ENCODE measurements around the gene COPS6.

The COPS6 gene

GRCh38 chr7:100081535-100082102, 7.2 kb upstream of the COPS6 start, which contains the start of gene ZNF3:
TSS of gene ZNF3 (minus strand) at chr7:100081723. CDS start at chr7:100077357, 4,366 bp downstream.
- Histone ChIP-seq H3K9ac (ENCODE audit: low read depth, low read length) (peak within 1 kb of the TSS; percentile 80), H3K27me3 (ENCODE audit: control insufficient read depth, insufficient read depth, low read length) (no peaks in the 10 kb centered on the region), H3K4me1 (ENCODE audit: control insufficient read depth, insufficient read depth, low read length) (peaks cover 6% of the 10 kb centered on the region), H3K36me3 (ENCODE audit: control insufficient read depth, insufficient read depth, low read length) (peaks cover 19% of the 10 kb centered on the region), H3K4me3 (ENCODE audit: low read depth, low read length) (peak within 1 kb of the TSS; percentile 67), H3K9me3 (ENCODE audit: control insufficient read depth, insufficient read depth, low read length) (no peaks in the 10 kb centered on the region)

- H3K9ac ChIP-seq (ENCODE audit: low read depth, low read length) = no peak overlapping the region
- peak overlapping the region; percentile 61 for H3K4me3 ChIP-seq (ENCODE audit: low read depth, low read length)
- H3K36me3 ChIP-seq (ENCODE audit: control insufficient read depth, insufficient read depth, low read length) = peaks cover 11% of the 10 kb centered on the region
- H3K4me1 ChIP-seq (ENCODE audit: control insufficient read depth, insufficient read depth, low read length) = peaks cover 6% of the 10 kb centered on the region
- no peaks in the 10 kb centered on the region for H3K9me3 ChIP-seq (ENCODE audit: control insufficient read depth, insufficient read depth, low read length)
- H3K27me3 ChIP-seq (ENCODE audit: control insufficient read depth, insufficient read depth, low read length) = no peaks in the 10 kb centered on the region
Observed at GRCh38 chr7:100082978-100083377, 5.8 kb upstream of the COPS6 start.

- peaks cover 3% of the 10 kb centered on the region for H3K36me3 ChIP-seq (ENCODE audit: control insufficient read depth, insufficient read depth, low read length)
- H3K4me1 ChIP-seq (ENCODE audit: control insufficient read depth, insufficient read depth, low read length) = peaks cover 9% of the 10 kb centered on the region
- H3K27me3 ChIP-seq (ENCODE audit: control insufficient read depth, insufficient read depth, low read length) = no peaks in the 10 kb centered on the region
- no peak overlapping the region for H3K4me3 ChIP-seq (ENCODE audit: low read depth, low read length)
- no peak overlapping the region for H3K9ac ChIP-seq (ENCODE audit: low read depth, low read length)
- H3K9me3 ChIP-seq (ENCODE audit: control insufficient read depth, insufficient read depth, low read length) = no peaks in the 10 kb centered on the region
Observed at GRCh38 chr7:100085515-100085914, 3.3 kb upstream of the COPS6 start.

GRCh38 chr7:100087055-100087750, 1.6 kb upstream of the COPS6 start:
- no peaks in the 10 kb centered on the region for H3K27me3 ChIP-seq (ENCODE audit: control insufficient read depth, insufficient read depth, low read length)
- H3K9me3 ChIP-seq (ENCODE audit: control insufficient read depth, insufficient read depth, low read length) = no peaks in the 10 kb centered on the region
- H3K4me1 ChIP-seq (ENCODE audit: control insufficient read depth, insufficient read depth, low read length) = peaks cover 9% of the 10 kb centered on the region
- H3K9ac ChIP-seq (ENCODE audit: low read depth, low read length) = no peak overlapping the region
- H3K36me3 ChIP-seq (ENCODE audit: control insufficient read depth, insufficient read depth, low read length) = peaks cover 19% of the 10 kb centered on the region
- no peak overlapping the region for H3K4me3 ChIP-seq (ENCODE audit: low read depth, low read length)

GRCh38 chr7:100088095-100088620, 611 bp upstream of the COPS6 start:
- no peaks in the 10 kb centered on the region for H3K27me3 ChIP-seq (ENCODE audit: control insufficient read depth, insufficient read depth, low read length)
- H3K36me3 ChIP-seq (ENCODE audit: control insufficient read depth, insufficient read depth, low read length) = peaks cover 26% of the 10 kb centered on the region
- peak overlapping the region; percentile 93 for H3K9ac ChIP-seq (ENCODE audit: low read depth, low read length)
- H3K4me3 ChIP-seq (ENCODE audit: low read depth, low read length) = peak overlapping the region; percentile 71
- H3K4me1 ChIP-seq (ENCODE audit: control insufficient read depth, insufficient read depth, low read length) = peaks cover 3% of the 10 kb centered on the region
- H3K9me3 ChIP-seq (ENCODE audit: control insufficient read depth, insufficient read depth, low read length) = no peaks in the 10 kb centered on the region

GRCh38 chr7:100089458-100090196, 858 bp downstream of the COPS6 start:
- H3K36me3 ChIP-seq (ENCODE audit: control insufficient read depth, insufficient read depth, low read length) = peaks cover 38% of the 10 kb centered on the region
- H3K9me3 ChIP-seq (ENCODE audit: control insufficient read depth, insufficient read depth, low read length) = no peaks in the 10 kb centered on the region
- H3K9ac ChIP-seq (ENCODE audit: low read depth, low read length) = peak overlapping the region; percentile 93
- H3K27me3 ChIP-seq (ENCODE audit: control insufficient read depth, insufficient read depth, low read length) = no peaks in the 10 kb centered on the region
- H3K4me3 ChIP-seq (ENCODE audit: low read depth, low read length) = peak overlapping the region; percentile 94
- H3K4me1 ChIP-seq (ENCODE audit: control insufficient read depth, insufficient read depth, low read length) = peaks cover 3% of the 10 kb centered on the region

GRCh38 chr7:100090527-100091410, 2.0 kb downstream of the COPS6 start:
- Histone ChIP-seq H3K4me3 (ENCODE audit: low read depth, low read length) (no peak overlapping the region), H3K4me1 (ENCODE audit: control insufficient read depth, insufficient read depth, low read length) (peaks cover 3% of the 10 kb centered on the region), H3K9me3 (ENCODE audit: control insufficient read depth, insufficient read depth, low read length) (no peaks in the 10 kb centered on the region), H3K9ac (ENCODE audit: low read depth, low read length) (no peak overlapping the region), H3K27me3 (ENCODE audit: control insufficient read depth, insufficient read depth, low read length) (no peaks in the 10 kb centered on the region), H3K36me3 (ENCODE audit: control insufficient read depth, insufficient read depth, low read length) (peaks cover 50% of the 10 kb centered on the region)

- no peaks in the 10 kb centered on the region for H3K9me3 ChIP-seq (ENCODE audit: control insufficient read depth, insufficient read depth, low read length)
- no peak overlapping the region for H3K9ac ChIP-seq (ENCODE audit: low read depth, low read length)
Observed at GRCh38 chr7:100091411-100092181, 2.8 kb downstream of the COPS6 start.

GRCh38 chr7:100093054-100093453, 4.3 kb downstream of the COPS6 start:
- no peak overlapping the region for H3K4me3 ChIP-seq (ENCODE audit: low read depth, low read length)
- H3K9me3 ChIP-seq (ENCODE audit: control insufficient read depth, insufficient read depth, low read length) = no peaks in the 10 kb centered on the region
- peaks cover 3% of the 10 kb centered on the region for H3K4me1 ChIP-seq (ENCODE audit: control insufficient read depth, insufficient read depth, low read length)
- H3K27me3 ChIP-seq (ENCODE audit: control insufficient read depth, insufficient read depth, low read length) = no peaks in the 10 kb centered on the region
- no peak overlapping the region for H3K9ac ChIP-seq (ENCODE audit: low read depth, low read length)
- H3K36me3 ChIP-seq (ENCODE audit: control insufficient read depth, insufficient read depth, low read length) = peaks cover 68% of the 10 kb centered on the region

More at GRCh38 chr7:100091411-100092181, 2.8 kb downstream of the COPS6 start:
- H3K4me1 ChIP-seq (ENCODE audit: control insufficient read depth, insufficient read depth, low read length) = peaks cover 3% of the 10 kb centered on the region
- H3K27me3 ChIP-seq (ENCODE audit: control insufficient read depth, insufficient read depth, low read length) = no peaks in the 10 kb centered on the region
- peaks cover 55% of the 10 kb centered on the region for H3K36me3 ChIP-seq (ENCODE audit: control insufficient read depth, insufficient read depth, low read length)
- H3K4me3 ChIP-seq (ENCODE audit: low read depth, low read length) = no peak overlapping the region

- Histone ChIP-seq H3K27me3 (ENCODE audit: control insufficient read depth, insufficient read depth, low read length) (no peaks in the 10 kb centered on the region), H3K4me1 (ENCODE audit: control insufficient read depth, insufficient read depth, low read length) (peaks cover 3% of the 10 kb centered on the region), H3K4me3 (ENCODE audit: low read depth, low read length) (no peak overlapping the region)
Observed at GRCh38 chr7:100093498-100093897, 4.7 kb downstream of the COPS6 start.

More at GRCh38 chr7:100093498-100093897, 4.7 kb downstream of the COPS6 start:
- H3K9me3 ChIP-seq (ENCODE audit: control insufficient read depth, insufficient read depth, low read length) = no peaks in the 10 kb centered on the region
- peaks cover 72% of the 10 kb centered on the region for H3K36me3 ChIP-seq (ENCODE audit: control insufficient read depth, insufficient read depth, low read length)
- H3K9ac ChIP-seq (ENCODE audit: low read depth, low read length) = no peak overlapping the region

Measured in iPS-15b (cell line).